H1 (cell line): ENCODE measurements around the gene USP30. TPM values are rescaled to one million over a fixed set of nuclear protein-coding genes. Genes with fewer than 3 reads are reported as not detected.

Experiments used
- CTCF ChIA-PET: fragments of 300-600 bp; sonication (Branson Sonifier 250); formaldehyde crosslinking; loops from one replicate; lab custom pipeline; 2021; ENCODE audit not compliant: partially characterized antibody; lab: Charles Lee
- POLR2A ChIA-PET: fragments of 300-600 bp; sonication (Branson Sonifier 250); formaldehyde crosslinking; loops from one replicate; lab custom pipeline; 2021; ENCODE audit warnings: inconsistent platforms; ENCODE audit not compliant: partially characterized antibody; lab: Charles Lee
- DNase-seq, 2 experiments: peaks; one replicate each; pipeline versions ENCODE4 v3.0.0 to v3.0.0-alpha.2; 2010 to 2022; ENCODE audit warnings: low spot score in 2 of 2, low read depth in 1 of 2, mixed read lengths in 1 of 2
- FAIRE-seq: peaks from 2 replicates; lab custom pipeline; 2011; peaks lifted over from hg19 to GRCh38; lab: Jason Lieb, UNC
- H2AFZ ChIP-seq: 2 replicates; pipeline ENCODE4 v1.8.1; 2012; ENCODE audit warnings: low read length, inconsistent platforms
- H2AK5ac ChIP-seq: 2 replicates; pipeline ENCODE4 v1.6.1; 2013; ENCODE audit warnings: low read depth, low read length
- H2BK120ac ChIP-seq: replicated peaks from 2 replicates; pipeline ENCODE3; 2013; ENCODE audit warnings: low read depth, low read length, inconsistent platforms
- H2BK12ac ChIP-seq: 2 replicates; pipeline ENCODE4 v1.6.1; 2013; ENCODE audit warnings: low read depth, low read length
- H2BK15ac ChIP-seq: 2 replicates; pipeline ENCODE4 v1.6.1; 2013; ENCODE audit warnings: low read length
- H2BK20ac ChIP-seq: 2 replicates; pipeline ENCODE4 v1.6.1; 2013; ENCODE audit warnings: low read length
- H2BK5ac ChIP-seq: 2 replicates; pipeline ENCODE4 v1.6.1; 2013; ENCODE audit warnings: low read depth, low read length
- H3K14ac ChIP-seq: 2 replicates; pipeline ENCODE4 v1.6.1; 2013; ENCODE audit warnings: inconsistent platforms; ENCODE audit not compliant: insufficient read length
- H3K18ac ChIP-seq: 2 replicates; pipeline ENCODE4 v1.6.1; 2013; ENCODE audit warnings: low read length; ENCODE audit errors: extremely low read depth
- H3K23ac ChIP-seq: 2 replicates; pipeline ENCODE4 v1.6.1; 2013; ENCODE audit warnings: inconsistent platforms; ENCODE audit not compliant: insufficient read length
- H3K23me2 ChIP-seq: 2 replicates; pipeline ENCODE4 v1.6.1; 2013; ENCODE audit warnings: low read depth, low read length
- H3K27ac ChIP-seq: 2 replicates; pipeline ENCODE4 v1.6.1; 2011; ENCODE audit warnings: low read depth, low read length, inconsistent platforms
- H3K27me3 ChIP-seq, 4 experiments: replicated peaks in 1 of 4; 1 replicate in 1 of 4; 2 replicates in 3 of 4; pipeline versions ENCODE4 v1.6.1 to v1.8.1; 2011 to 2013; ENCODE audit warnings: low read length in 3 of 4, mild to moderate bottlenecking in 3 of 4, inconsistent platforms in 2 of 4, mixed read lengths in 2 of 4, moderate library complexity in 1 of 4; ENCODE audit not compliant: control insufficient read depth in 3 of 4, insufficient read depth in 3 of 4; ENCODE audit errors: extremely low read depth in 1 of 4
- H3K36me3 ChIP-seq, 4 experiments: 2 replicates each; pipeline versions ENCODE4 v1.6.1 to v1.8.1; 2011 to 2013; ENCODE audit warnings: mild to moderate bottlenecking in 4 of 4, low read length in 3 of 4, moderate library complexity in 2 of 4, control low read depth in 1 of 4, inconsistent platforms in 1 of 4; ENCODE audit not compliant: insufficient read depth in 4 of 4, control insufficient read depth in 2 of 4
- H3K4ac ChIP-seq: replicated peaks from 2 replicates; pipeline ENCODE3; 2013; ENCODE audit warnings: low read length, low read depth, mixed read lengths, inconsistent platforms; ENCODE audit not compliant: insufficient read length
- H3K4me1 ChIP-seq, 4 experiments: replicated peaks in 1 of 4; 1 replicate in 1 of 4; 2 replicates in 3 of 4; pipeline versions ENCODE4 v1.6.1 to v1.8.1; 2011 to 2013; ENCODE audit warnings: low read length in 3 of 4, inconsistent platforms in 2 of 4, mixed read lengths in 1 of 4; ENCODE audit not compliant: insufficient read depth in 4 of 4, control insufficient read depth in 3 of 4
- H3K4me2 ChIP-seq, 2 experiments: 2 replicates each; pipeline versions ENCODE4 v1.6.1 to v1.8.1; 2011 to 2013; ENCODE audit warnings: low read depth in 2 of 2, low read length in 2 of 2, control low read depth in 1 of 2, inconsistent platforms in 1 of 2, mild to moderate bottlenecking in 1 of 2; ENCODE audit not compliant: insufficient read depth in 1 of 2
- H3K4me3 ChIP-seq, 4 experiments: fragments of 200-600, 300-600 bp in 1 of 4; sonication (generic), shearing (Covaris generic), sonication (Bioruptor Twin) in 1 of 4; 2 replicates each; pipeline versions ENCODE4 v1.5.1 to v1.8.1; 2011 to 2016; ENCODE audit warnings: low read length in 4 of 4, low read depth in 3 of 4, control low read depth in 2 of 4, inconsistent platforms in 2 of 4, mild to moderate bottlenecking in 2 of 4, mixed read lengths in 1 of 4, moderate library complexity in 1 of 4; ENCODE audit not compliant: insufficient read depth in 2 of 4; ENCODE audit errors: extremely low read depth in 1 of 4
- H3K56ac ChIP-seq: replicated peaks from 2 replicates; pipeline ENCODE3; 2013; ENCODE audit warnings: low read depth, mild to moderate bottlenecking, mixed read lengths, low read length, inconsistent platforms; ENCODE audit not compliant: insufficient read length
- H3K79me1 ChIP-seq: 2 replicates; pipeline ENCODE4 v1.6.1; 2013; ENCODE audit warnings: low read depth, low read length, control low read depth
- H3K79me2 ChIP-seq, 2 experiments: 2 replicates each; pipeline versions ENCODE4 v1.6.1 to v1.8.1; 2012 to 2013; ENCODE audit warnings: low read length in 2 of 2, mild to moderate bottlenecking in 2 of 2, inconsistent platforms in 1 of 2; ENCODE audit not compliant: insufficient read depth in 2 of 2, control insufficient read depth in 1 of 2
- H3K9ac ChIP-seq, 4 experiments: replicated peaks in 1 of 4; 1 replicate in 1 of 4; 2 replicates in 3 of 4; pipeline versions ENCODE4 v1.6.1 to v1.8.1; 2011 to 2013; ENCODE audit warnings: low read depth in 3 of 4, low read length in 3 of 4, control low read depth in 2 of 4, mild to moderate bottlenecking in 2 of 4, moderate library complexity in 2 of 4, inconsistent platforms in 1 of 4; ENCODE audit errors: extremely low read depth in 1 of 4
- H3K9me3 ChIP-seq, 2 experiments: 2 replicates each; pipeline versions ENCODE4 v1.6.1 to v1.8.1; 2012 to 2013; ENCODE audit warnings: mild to moderate bottlenecking in 2 of 2, moderate library complexity in 2 of 2, control low read depth in 1 of 2, inconsistent platforms in 1 of 2, low read depth in 1 of 2, low read length in 1 of 2, mixed read lengths in 1 of 2; ENCODE audit not compliant: insufficient read depth in 2 of 2
- H4K20me1 ChIP-seq, 2 experiments: replicated peaks in 1 of 2; 2 replicates each; pipeline versions ENCODE3 to v1.8.1; 2011 to 2013; ENCODE audit warnings: inconsistent platforms in 2 of 2, low read length in 2 of 2, mild to moderate bottlenecking in 1 of 2; ENCODE audit not compliant: insufficient read depth in 2 of 2, control insufficient read depth in 1 of 2
- H4K5ac ChIP-seq: 2 replicates; pipeline ENCODE4 v1.6.1; 2013; ENCODE audit warnings: low read length, low read depth, mixed read lengths, inconsistent platforms; ENCODE audit not compliant: insufficient read length
- H4K8ac ChIP-seq: 2 replicates; pipeline ENCODE4 v1.8.0; 2013; ENCODE audit warnings: mild to moderate bottlenecking, moderate library complexity, low read length, inconsistent platforms; ENCODE audit not compliant: insufficient read depth; ENCODE audit errors: extremely low read depth
- H4K91ac ChIP-seq: replicated peaks from 2 replicates; pipeline ENCODE3; 2013; ENCODE audit warnings: low read length, mixed read lengths, inconsistent platforms; ENCODE audit not compliant: insufficient read length
- ATF2 ChIP-seq: IDR thresholded peaks from 2 replicates; pipeline ENCODE4 v1.6.1; 2012; ENCODE audit warnings: low read length, inconsistent platforms
- CREB1 ChIP-seq: IDR thresholded peaks from 2 replicates; pipeline ENCODE4 v1.6.1; 2012; ENCODE audit warnings: inconsistent platforms
- CTCF ChIP-seq, 3 experiments: IDR thresholded peaks; 1 replicate in 2 of 3; 2 replicates in 1 of 3; pipeline versions ENCODE4 v1.5.1 to v1.6.1; 2011; ENCODE audit warnings: low read length in 3 of 3, mild to moderate bottlenecking in 3 of 3, inconsistent platforms in 2 of 3, low read depth in 1 of 3, moderate library complexity in 1 of 3; ENCODE audit not compliant: insufficient read depth in 1 of 3; ENCODE audit errors: control extremely low read depth in 1 of 3
- E2F6 ChIP-seq: IDR thresholded peaks from 2 replicates; pipeline ENCODE4 v1.6.1; 2012; ENCODE audit warnings: inconsistent platforms
- EZH2 ChIP-seq: fragments of 200-600 bp; sonication (generic); IDR thresholded peaks from 2 replicates; pipeline ENCODE4 v1.7.1; 2012; ENCODE audit warnings: low read depth, mild to moderate bottlenecking, moderate library complexity, low read length, inconsistent platforms; ENCODE audit not compliant: severe bottlenecking
- KDM5A ChIP-seq: fragments of 200-600 bp; IDR thresholded peaks from 2 replicates; pipeline ENCODE4 v1.7.1; 2012; ENCODE audit warnings: mild to moderate bottlenecking, low read length, inconsistent platforms, mixed read lengths
- RAD21 ChIP-seq, 2 experiments: IDR thresholded peaks in 1 of 2; conservative IDR thresholded peaks in 1 of 2; 2 replicates each; pipeline ENCODE4 v1.6.1; 2011; ENCODE audit warnings: low read depth in 2 of 2, low read length in 2 of 2, improper control_type of control experiment in 1 of 2, inconsistent platforms in 1 of 2, mild to moderate bottlenecking in 1 of 2, moderate library complexity in 1 of 2
- SIN3A ChIP-seq, 2 experiments: IDR thresholded peaks in 1 of 2; conservative IDR thresholded peaks in 1 of 2; 2 replicates each; pipeline ENCODE4 v1.6.1; 2011 to 2012; ENCODE audit warnings: low read length in 2 of 2, improper control_type of control experiment in 1 of 2, low read depth in 1 of 2, mild to moderate bottlenecking in 1 of 2
- WGBS, 2 experiments: shearing (Covaris generic) in 1 of 2; methylation state at CpG; one replicate each; pipeline versions ENCODE4 v1.1.6 to v1.1.7; 2013 to 2015; ENCODE audit warnings: low lambda C conversion rate in 2 of 2, mixed read lengths in 2 of 2, inconsistent platforms in 1 of 2, low coverage in 1 of 2, missing lambda C conversion rate in 1 of 2; ENCODE audit not compliant: insufficient replicate concordance in 2 of 2, insufficient coverage in 1 of 2, insufficient read length in 1 of 2; ENCODE audit errors: extremely low coverage in 1 of 2, missing lambda C conversion rate in 1 of 2; 5-methylcytosine and 5-hydroxymethylcytosine counted together
- polyA plus RNA-seq, 7 experiments: library from polyadenylated mRNA; depleted of rRNA in 3 of 7; stranded (reverse) in 5 of 7; unstranded in 2 of 7; fragments of >200 nt in 5 of 7; fragments of 200-250 nt in 2 of 7; gene quantifications; 1 replicate in 5 of 7; 2 replicates in 1 of 7; 4 replicates in 1 of 7; pipeline versions ENCODE4 v1.2.1 to v1.2.3, GENCODE V29; 2011 to 2013; ENCODE audit warnings: missing spikeins in 2 of 7, mixed read lengths in 2 of 7
- total RNA-seq: library from RNA; stranded (reverse); fragmentation: NEBNext Ultra II Directional; extraction: Animal tissue kit (Norgen Biotek cat#: 25700); gene quantifications from 2 replicates; pipeline ENCODE4 v1.2.1, GENCODE V29; 2021

USP30 gene
- total and polyA plus RNA-seq, 2 of the 8 experiments (the other 6 are each of a cell fraction or from before 2014, with no cell fraction given): 7.0 to 12.2 TPM

- no peak overlapping the region for H3K56ac ChIP-seq
- H4K20me1 ChIP-seq: no peaks in the 10 kb centered on the region
- H3K23me2 ChIP-seq: no peaks in the 10 kb centered on the region
- H3K4ac ChIP-seq: no peak overlapping the region
- DNase-seq (peak in 1 of 2 experiments; percentile 10), FAIRE-seq (no peak)
- 91% methylated on average over 5 of the region's 5 CpGs; no CpG with 5 or more reads in 1 of the 2 experiments for WGBS, 2 experiments
- H3K4me3 ChIP-seq: no peak overlapping the region
- no peak overlapping the region for H2BK12ac ChIP-seq
- no peak overlapping the region for H3K4me2 ChIP-seq
- H2BK120ac ChIP-seq: no peak overlapping the region
- H2BK15ac ChIP-seq: no peak overlapping the region
- H2BK5ac ChIP-seq: no peak overlapping the region
- no peaks in the 10 kb centered on the region for H3K4me1 ChIP-seq
- no peak overlapping the region for H2AK5ac ChIP-seq
- H3K27ac ChIP-seq: no peak overlapping the region
- no peaks in the 10 kb centered on the region for H3K79me1 ChIP-seq
- H4K91ac ChIP-seq: no peak overlapping the region
- POLR2A ChIA-PET: no interaction called here
- no peak overlapping the region for H3K23ac ChIP-seq
- CTCF ChIA-PET: no interaction called here
- no peaks in the 10 kb centered on the region for H3K36me3 ChIP-seq
- H3K27me3 ChIP-seq: no peaks in the 10 kb centered on the region
- H2BK20ac ChIP-seq: no peak overlapping the region
- H3K79me2 ChIP-seq: no peaks in the 10 kb centered on the region
- no peak overlapping the region for H2AFZ ChIP-seq
- H4K5ac ChIP-seq: no peak overlapping the region
- no peak overlapping the region for H3K18ac ChIP-seq
- H3K9ac ChIP-seq: no peak overlapping the region
- no peak overlapping the region for H3K14ac ChIP-seq
- peaks cover 0 to 6% of the 10 kb centered on the region in 2 experiments; a peak in 1 of 4 replicates for H3K9me3 ChIP-seq
- H4K8ac ChIP-seq: no peak overlapping the region
- TF ChIP-seq ATF2 (no peak), RAD21 (IDR thresholded peaks at IDR 0.05 in 1 of 2, conservative IDR thresholded peaks at IDR 0.05 in 1 of 2; ENCODE audit: low read depth in 2 of 2, low read length in 2 of 2) (no peak), E2F6 (no peak), CTCF (IDR thresholded peaks at IDR 0.05; ENCODE audit: control extremely low read depth in 1 of 3, insufficient read depth in 1 of 3, low read depth in 1 of 3, low read length in 3 of 3) (no peak), SIN3A (conservative IDR thresholded peaks at IDR 0.05 in 1 of 2, IDR thresholded peaks at IDR 0.05 in 1 of 2; ENCODE audit: low read depth in 1 of 2, low read length in 2 of 2) (no peak), KDM5A (no peak), EZH2 (no peak), CREB1 (no peak)
Observed at GRCh38 chr12:109044241-109044640, 8.1 kb upstream of the USP30 start.
